Cardiac muscle cell (in vitro differentiated cells and primary cell): ENCODE measurements around the gene GAL3ST3. TPM values are rescaled to one million over a fixed set of nuclear protein-coding genes. Genes with fewer than 3 reads are reported as not detected.

Source experiments
- DNase-seq, 2 donors: peaks; one replicate each; pipeline versions ENCODE4 v3.0.0 to v3.0.0-alpha.2; 2010 to 2017; ENCODE audit warnings: low read depth in 1 of 2, low spot score in 1 of 2
- H3K27ac ChIP-seq: fragments of 200-600 bp; sonication (generic); 2 replicates; pipeline ENCODE4 v1.5.1; 2016
- H3K27me3 ChIP-seq: fragments of 200-600 bp; sonication (generic); 2 replicates; pipeline ENCODE4 v1.6.0; 2016; ENCODE audit warnings: control low read depth
- H3K36me3 ChIP-seq: fragments of 200-600 bp; sonication (generic); 2 replicates; pipeline ENCODE4 v1.5.1; 2016; ENCODE audit warnings: control low read depth
- H3K4me1 ChIP-seq: fragments of 200-600 bp; sonication (generic); 2 replicates; pipeline ENCODE4 v1.8.1; 2017; ENCODE audit warnings: low read depth, mild to moderate bottlenecking, mixed run types
- H3K4me3 ChIP-seq: fragments of 200-600 bp; sonication (generic); 2 replicates; pipeline ENCODE4 v1.5.1; 2016; ENCODE audit warnings: mild to moderate bottlenecking
- H3K9me3 ChIP-seq: fragments of 200-600 bp; sonication (generic); 2 replicates; pipeline ENCODE4 v1.5.1; 2017; ENCODE audit warnings: low read depth, mild to moderate bottlenecking, control low read depth
- CTCF ChIP-seq: IDR thresholded peaks from 2 replicates; pipeline ENCODE4 v1.5.1; 2012; ENCODE audit warnings: low read depth, mild to moderate bottlenecking, low read length
- polyA plus RNA-seq: library from polyadenylated mRNA; unstranded; fragments of >200 nt; fragmentation: Nextera tagmentation; extraction: Ambion mirVana; gene quantifications from 2 replicates; pipeline ENCODE4 v1.2.1, GENCODE V29; 2016
- total RNA-seq: library from RNA; depleted of rRNA; stranded (reverse); fragments of >200 nt; gene quantifications from 2 replicates; pipeline ENCODE4 v1.2.3, GENCODE V29; 2016

Gene GAL3ST3
- total and polyA plus RNA-seq, 2 experiments from 2014 or later, result 22.3 to 25.5 TPM

GRCh38 chr11:66071381-66071801, 22.4 kb upstream of the GAL3ST3 start:
- peak overlapping the region; percentile 69 for H3K27ac ChIP-seq
- no peaks in the 10 kb centered on the region for H3K27me3 ChIP-seq
- no peak for DNase-seq
- H3K9me3 ChIP-seq, result no peaks in the 10 kb centered on the region
- TF ChIP-seq CTCF, result no peak
- H3K4me1 ChIP-seq, result peaks cover 24% of the 10 kb centered on the region
- peaks cover 15% of the 10 kb centered on the region for H3K36me3 ChIP-seq
- peak overlapping the region; percentile 87 for H3K4me3 ChIP-seq

GRCh38 chr11:66070604-66071380, 21.8 kb upstream of the GAL3ST3 start:
- peak; percentile 51 to 57 for DNase-seq
- Histone ChIP-seq H3K27ac (peak overlapping the region; percentile 69), H3K27me3 (no peaks in the 10 kb centered on the region), H3K36me3 (peaks cover 20% of the 10 kb centered on the region), H3K9me3 (no peaks in the 10 kb centered on the region), H3K4me3 (peak overlapping the region; percentile 87), H3K4me1 (peaks cover 24% of the 10 kb centered on the region)
- TF ChIP-seq CTCF, result no peak

- no peak for TF ChIP-seq CTCF
- Histone ChIP-seq H3K27ac (peak within 1 kb of the TSS; percentile 94), H3K27me3 (no peaks in the 10 kb centered on the region), H3K36me3 (peaks cover 28% of the 10 kb centered on the region), H3K4me3 (peak within 1 kb of the TSS; percentile 87), H3K4me1 (peaks cover 24% of the 10 kb centered on the region), H3K9me3 (no peaks in the 10 kb centered on the region)
- peak; percentile 80 to 95 for DNase-seq
Observed at GRCh38 chr11:66069715-66070603, 21.0 kb upstream of the GAL3ST3 start, which contains the start of gene PACS1. TSS of gene PACS1 (plus strand) at chr11:66070272. CDS start at chr11:66070487, 215 bp downstream.

- Histone ChIP-seq H3K27ac (peak overlapping the region; percentile 94), H3K9me3 (no peaks in the 10 kb centered on the region), H3K4me1 (peaks cover 24% of the 10 kb centered on the region), H3K4me3 (peak overlapping the region; percentile 87), H3K27me3 (no peaks in the 10 kb centered on the region), H3K36me3 (peaks cover 34% of the 10 kb centered on the region)
- peak; percentile 57 to 70 for DNase-seq
- peak; percentile 13 for TF ChIP-seq CTCF
Observed at GRCh38 chr11:66068923-66069714, 20.2 kb upstream of the GAL3ST3 start.
